Activated T-cell treated with anti-CD3 and anti-CD28 coated beads, Interleukin-2, amount 50 U/mL, for 1 hour (primary cell): ENCODE measurements around the gene SEMA3F.
A peak's percentile ranks its signal among the peaks of the same experiment; 100 is the strongest.
"Not testable (repeated sequence)": the region's sequence is repeated elsewhere in the genome, so short reads cannot be mapped to it uniquely, and the experiment has no call there.

Source experiments
- DNase-seq: peaks from one replicate; pipeline ENCODE4 v3.0.0-alpha.2; 2020

SEMA3F gene

GRCh38 chr3:50194128-50194902, 39.2 kb downstream of the SEMA3F start:
- DNase-seq, result peak; percentile 94

- no peak for DNase-seq
Observed at GRCh38 chr3:50194903-50195500, 39.9 kb downstream of the SEMA3F start.

DNA sequence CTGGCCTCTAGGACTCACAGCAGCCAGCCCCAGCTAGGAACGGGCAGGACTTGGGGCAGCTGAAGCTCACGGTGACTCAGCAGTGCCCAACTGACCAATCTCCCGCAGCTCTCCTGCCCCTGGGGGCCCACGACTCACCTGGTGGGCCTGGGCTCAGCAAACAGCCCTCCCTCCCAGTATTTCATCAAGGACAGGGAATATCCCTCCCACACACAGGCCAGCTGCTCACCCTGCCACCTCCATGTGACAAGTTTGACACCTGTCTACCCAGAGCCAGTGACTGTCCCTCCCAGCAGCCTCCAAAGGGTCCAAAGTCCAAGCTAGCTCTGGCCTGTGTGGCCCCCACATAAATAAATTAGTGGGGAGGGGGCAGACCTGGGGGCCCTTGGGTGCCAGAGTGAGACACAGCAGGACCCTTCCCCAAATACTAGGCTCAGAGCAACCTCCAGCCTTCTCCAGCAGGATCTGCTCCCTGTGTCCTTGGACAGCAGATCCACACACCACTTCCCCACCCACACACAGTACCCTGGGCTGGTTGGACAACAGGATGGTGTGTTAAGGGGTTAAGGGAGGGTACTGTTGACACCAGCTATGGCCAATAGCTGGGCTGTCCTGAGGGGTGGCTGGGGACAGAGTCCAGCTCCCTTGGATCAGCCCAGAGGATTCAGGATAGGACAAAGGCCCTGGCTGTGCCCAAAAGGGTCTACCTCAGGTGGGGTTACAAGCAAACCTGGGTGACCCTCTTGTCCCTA, 40.6 kb downstream of the SEMA3F start:
- no peak for DNase-seq

DNA sequence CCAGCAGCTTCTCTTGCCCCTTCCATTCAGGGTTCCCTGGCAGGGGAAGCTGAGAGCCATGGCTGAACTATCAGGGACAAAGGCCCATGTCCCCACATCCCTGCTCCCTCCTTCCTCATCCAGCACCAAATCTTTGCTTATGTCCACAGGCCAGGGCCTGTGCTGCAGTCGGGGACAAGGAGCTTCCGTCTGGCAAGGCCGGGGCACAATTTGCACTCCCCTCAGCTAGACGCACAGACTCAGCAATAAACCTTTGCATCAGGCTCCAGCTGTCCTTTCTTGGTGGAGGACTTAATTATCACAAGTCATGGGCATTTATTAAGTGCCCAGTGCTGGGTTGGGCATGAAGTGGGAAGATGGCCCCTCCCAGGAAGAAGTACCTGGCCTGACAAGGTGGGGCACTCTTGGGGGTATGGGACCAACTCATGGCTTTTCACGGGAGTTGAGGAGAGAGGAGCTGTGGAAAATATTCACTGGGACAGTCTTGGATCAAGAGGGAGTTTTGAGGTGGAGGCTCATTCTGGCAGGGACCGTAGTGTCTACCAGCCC, 41.2 kb downstream of the SEMA3F start:
- no peak for DNase-seq

GRCh38 chr3:50201573-50202315, 46.6 kb downstream of the SEMA3F start:
- DNase-seq, result no peak

- no peak for DNase-seq
Observed at GRCh38 chr3:50202353-50203112, 47.4 kb downstream of the SEMA3F start.

GRCh38 chr3:50203113-50203808, 48.1 kb downstream of the SEMA3F start:
- no peak for DNase-seq

DNA sequence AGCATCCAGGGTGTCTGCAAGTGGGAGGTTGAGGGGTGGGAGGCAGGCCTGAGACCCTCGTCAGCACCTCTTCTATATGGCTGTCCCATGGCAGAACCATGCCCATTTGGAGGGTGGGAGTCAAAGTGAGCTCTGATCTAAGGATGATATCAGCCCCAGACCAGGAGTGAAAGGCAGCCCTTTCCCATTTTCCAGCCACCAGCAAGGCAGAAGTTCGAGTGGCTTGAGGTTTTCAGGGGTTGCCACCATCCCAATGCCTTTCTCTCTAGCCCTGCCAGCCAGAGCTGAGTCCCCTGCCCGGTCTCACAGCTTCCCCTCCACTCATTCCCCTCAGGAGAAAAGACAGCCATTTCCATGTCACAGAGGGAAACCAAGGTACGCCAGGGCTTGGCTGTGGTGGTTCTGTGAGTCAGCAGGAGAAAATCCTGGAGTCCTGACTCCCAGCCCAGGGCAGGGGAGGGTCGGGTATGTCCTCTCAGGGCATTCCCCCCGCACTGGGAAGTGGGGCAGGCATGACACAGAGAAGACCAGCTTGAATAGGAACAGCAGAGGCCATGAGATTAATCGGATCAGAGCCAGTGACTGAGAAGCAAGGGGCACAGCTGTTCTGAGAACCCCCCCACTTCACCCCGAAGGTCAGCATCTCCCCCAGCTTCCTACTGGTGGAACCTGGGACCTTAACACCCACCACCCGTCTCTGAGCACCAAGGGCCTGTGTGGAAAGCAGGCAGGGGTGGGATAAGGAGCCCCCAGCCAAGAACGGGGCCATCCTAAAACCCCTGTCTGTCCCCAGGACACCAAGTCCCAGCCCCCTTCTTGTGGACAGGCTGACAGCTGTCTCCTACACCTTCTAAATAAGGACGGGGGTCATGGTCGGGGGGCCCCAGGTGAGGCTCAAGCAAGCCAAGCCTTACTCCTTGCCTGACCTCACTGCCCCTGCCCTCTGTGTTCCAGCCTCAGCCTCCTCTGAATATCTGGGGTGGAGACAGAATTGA, 49.0 kb downstream of the SEMA3F start:
- DNase-seq, result no peak

GRCh38 chr3:50204804-50205412, 49.8 kb downstream of the SEMA3F start, which contains the start of gene SLC38A3:
Gene SLC38A3, plus strand, starts transcription at chr3:50205271. Its CDS starts 8,929 bp downstream, at chr3:50214200.
- DNase-seq, result peak; percentile 45

GRCh38 chr3:50205413-50206276, 50.5 kb downstream of the SEMA3F start:
- DNase-seq, result peak; percentile 54

- DNase-seq, result no peak
Observed at GRCh38 chr3:50207359-50208042, 52.4 kb downstream of the SEMA3F start.

- DNase-seq, result no peak
Observed at GRCh38 chr3:50208677-50209344, 53.7 kb downstream of the SEMA3F start.

- no peak for DNase-seq
Observed at GRCh38 chr3:50210176-50210509, 55.0 kb downstream of the SEMA3F start.

GRCh38 chr3:50210510-50211367, 55.6 kb downstream of the SEMA3F start:
- DNase-seq, result no peak

DNA sequence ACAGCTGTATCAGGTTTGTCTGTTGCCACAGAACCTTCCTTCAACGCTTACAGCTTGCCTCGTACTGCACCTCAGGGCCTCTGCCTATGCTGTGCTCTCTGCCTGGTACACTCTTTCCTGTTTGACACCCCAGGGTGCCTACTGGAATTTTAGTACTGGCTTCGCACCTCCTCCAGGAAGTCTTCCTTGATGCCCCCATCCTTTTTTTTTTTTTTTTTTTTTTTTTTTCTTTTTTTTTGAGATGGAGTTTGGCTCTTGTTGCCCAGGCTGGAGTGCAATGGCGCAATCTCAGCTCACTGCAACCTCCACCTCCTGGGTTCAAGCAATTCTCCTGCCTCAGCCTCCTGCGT, 56.2 kb downstream of the SEMA3F start:
- not testable (repeated sequence) for DNase-seq

DNA sequence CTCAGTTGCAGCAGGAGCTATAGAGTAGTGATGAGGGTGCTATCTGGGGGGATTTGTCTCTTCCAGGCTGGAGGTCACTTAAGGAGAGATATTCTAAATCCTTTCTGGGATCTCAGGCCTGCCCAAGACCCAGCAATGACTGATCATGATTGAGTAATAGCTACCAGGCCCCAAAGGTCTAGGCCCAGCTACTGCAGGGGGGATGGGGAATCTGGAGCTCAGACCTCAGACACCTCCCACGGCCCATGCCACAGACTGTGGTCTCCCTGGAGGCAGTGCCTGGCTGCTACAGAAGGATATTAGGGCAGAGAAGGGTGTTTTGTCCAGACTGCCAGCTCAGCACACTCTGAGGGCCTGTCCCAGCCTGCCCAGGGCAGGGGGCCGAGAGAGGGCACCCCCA, 56.8 kb downstream of the SEMA3F start:
- DNase-seq, result no peak

DNA sequence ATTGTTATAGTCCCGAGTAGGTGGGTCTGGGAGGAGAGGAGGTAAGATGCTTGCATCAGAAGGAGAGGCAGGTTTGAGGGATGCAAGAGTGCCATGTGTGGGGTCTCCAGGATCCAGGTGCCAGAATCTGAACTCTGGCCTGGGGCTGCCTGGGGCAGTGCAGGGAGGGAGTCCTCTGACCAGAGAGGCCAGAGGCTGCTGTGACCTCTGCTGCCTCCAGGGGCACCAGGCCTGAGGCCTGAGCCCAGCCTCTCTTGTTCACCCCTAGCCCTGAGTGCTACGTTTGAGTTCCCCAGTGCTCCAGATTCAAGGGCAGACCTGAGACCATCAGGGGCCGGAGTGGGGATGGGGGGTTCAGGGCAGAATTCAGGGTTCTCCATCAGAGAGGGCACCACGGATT, 57.4 kb downstream of the SEMA3F start:
- DNase-seq, result no peak
